HUES64 (cell line): ENCODE data around the gene PBX3.

Experiments used
- H3K27ac ChIP-seq: 2 replicates; pipeline ENCODE4 v1.7.0; 2013; ENCODE audit warnings: low read depth, low read length, inconsistent platforms
- H3K27me3 ChIP-seq: 2 replicates; pipeline ENCODE4 v1.6.1; 2013; ENCODE audit warnings: mild to moderate bottlenecking, low read length; ENCODE audit not compliant: insufficient read depth
- H3K36me3 ChIP-seq: 2 replicates; pipeline ENCODE4 v1.6.1; 2013; ENCODE audit warnings: mild to moderate bottlenecking, low read length; ENCODE audit not compliant: insufficient read depth
- H3K4me1 ChIP-seq: 2 replicates; pipeline ENCODE4 v1.6.1; 2013; ENCODE audit warnings: mild to moderate bottlenecking, low read length, moderate library complexity; ENCODE audit not compliant: insufficient read depth
- H3K4me3 ChIP-seq: 2 replicates; pipeline ENCODE4 v1.5.1; 2013; ENCODE audit warnings: mild to moderate bottlenecking, low read length, moderate library complexity
- H3K9ac ChIP-seq: 2 replicates; pipeline ENCODE4 v1.6.1; 2013; ENCODE audit warnings: mild to moderate bottlenecking, low read depth, low read length
- H3K9me3 ChIP-seq: 2 replicates; pipeline ENCODE4 v1.6.1; 2013; ENCODE audit warnings: low read depth, low read length; ENCODE audit not compliant: insufficient read depth
- WGBS: fragments of 150-250, 120-280 bp; methylation state at CpG from one replicate; pipeline ENCODE4 v1.1.7; 2013; ENCODE audit warnings: missing lambda C conversion rate; 5-methylcytosine and 5-hydroxymethylcytosine counted together

The PBX3 gene

DNA sequence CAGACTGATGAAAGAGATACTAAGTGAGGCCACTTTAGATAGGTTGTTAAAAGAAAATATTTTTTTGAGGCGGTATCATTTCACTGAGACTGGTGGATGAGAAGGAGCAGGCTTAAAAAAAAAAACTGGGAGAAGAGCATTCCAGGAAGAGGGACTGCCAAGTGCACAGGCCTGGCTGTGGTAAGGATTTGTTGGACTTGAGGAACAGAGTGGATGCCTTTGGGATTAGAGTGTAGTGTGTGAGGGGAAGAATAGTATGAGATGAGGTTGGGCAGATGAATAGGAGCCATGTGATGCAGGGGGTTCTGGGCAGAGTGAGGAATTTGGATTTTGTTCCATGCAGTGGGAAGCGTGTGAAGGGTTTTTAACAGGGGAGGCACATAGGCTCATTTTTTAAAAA is 57.9 kb downstream of the PBX3 start:
- Histone ChIP-seq H3K4me3 (no peak overlapping the region), H3K36me3 (peaks cover under 1% of the 10 kb centered on the region), H3K9me3 (no peaks in the 10 kb centered on the region), H3K27ac (no peak overlapping the region), H3K9ac (no peak overlapping the region), H3K27me3 (no peaks in the 10 kb centered on the region), H3K4me1 (peaks cover 7% of the 10 kb centered on the region; the same call in 1 of the 2 replicates)
- 94% methylated on average over 2 of the region's 2 CpGs for WGBS

DNA sequence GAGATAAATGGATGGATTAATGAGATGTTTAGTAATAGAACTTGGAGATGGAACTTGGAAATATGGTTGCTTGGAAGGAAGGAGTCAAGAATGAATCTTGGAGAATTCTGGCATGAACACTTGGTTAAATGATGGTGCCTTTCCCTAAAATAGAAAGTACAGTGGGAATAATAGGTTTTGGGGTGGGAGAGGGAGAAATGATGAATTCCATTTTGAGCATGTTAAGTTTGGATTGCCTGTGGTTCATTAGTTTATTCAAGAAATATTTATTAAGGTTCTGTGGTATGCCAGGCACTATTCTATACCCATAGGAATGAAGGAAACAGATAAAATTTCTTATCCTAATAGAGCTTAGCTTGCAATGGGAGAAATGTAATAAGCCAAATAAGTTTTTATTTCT is 58.4 kb downstream of the PBX3 start:
- Histone ChIP-seq H3K27ac (no peak overlapping the region), H3K4me1 (peaks cover 7% of the 10 kb centered on the region; the same call in 1 of the 2 replicates), H3K27me3 (no peaks in the 10 kb centered on the region), H3K4me3 (no peak overlapping the region), H3K9ac (no peak overlapping the region), H3K36me3 (no peaks in the 10 kb centered on the region; the same call in 1 of the 2 replicates), H3K9me3 (no peaks in the 10 kb centered on the region)

GRCh38 chr9:125807079-125807478 is 59.9 kb downstream of the PBX3 start:
- 96% methylated on average over 3 of the region's 3 CpGs for WGBS
- no peak overlapping the region for H3K27ac ChIP-seq
- no peaks in the 10 kb centered on the region for H3K9me3 ChIP-seq
- no peaks in the 10 kb centered on the region for H3K36me3 ChIP-seq
- no peaks in the 10 kb centered on the region for H3K27me3 ChIP-seq
- no peak overlapping the region for H3K4me3 ChIP-seq
- peaks cover 7% of the 10 kb centered on the region; the same call in 1 of the 2 replicates for H3K4me1 ChIP-seq
- no peak overlapping the region for H3K9ac ChIP-seq

DNA sequence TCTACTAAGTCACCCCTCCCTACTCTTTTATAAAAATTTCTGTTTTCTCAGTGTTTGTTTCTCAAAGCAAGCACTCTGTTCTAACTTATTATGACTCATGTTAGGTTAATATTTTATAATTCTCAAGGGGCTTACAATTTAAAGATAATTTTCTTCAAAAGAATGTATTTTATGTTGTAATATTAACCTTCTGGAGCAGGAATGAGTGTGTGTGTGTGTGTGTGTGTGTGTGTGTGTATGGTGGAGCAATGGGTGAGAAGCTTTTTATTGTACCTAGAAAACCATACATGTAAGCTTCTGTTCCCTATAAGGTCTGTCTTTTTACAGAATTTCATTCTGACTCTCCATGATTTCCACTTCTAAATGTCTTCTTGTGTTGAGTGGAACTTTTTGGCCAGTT is 63.0 kb downstream of the PBX3 start:
- H3K27ac ChIP-seq = no peak overlapping the region
- H3K4me3 ChIP-seq = no peak overlapping the region
- no peaks in the 10 kb centered on the region for H3K9me3 ChIP-seq
- H3K4me1 ChIP-seq = peaks cover 9% of the 10 kb centered on the region
- H3K36me3 ChIP-seq = no peaks in the 10 kb centered on the region
- no peaks in the 10 kb centered on the region for H3K27me3 ChIP-seq
- no peak overlapping the region for H3K9ac ChIP-seq

DNA sequence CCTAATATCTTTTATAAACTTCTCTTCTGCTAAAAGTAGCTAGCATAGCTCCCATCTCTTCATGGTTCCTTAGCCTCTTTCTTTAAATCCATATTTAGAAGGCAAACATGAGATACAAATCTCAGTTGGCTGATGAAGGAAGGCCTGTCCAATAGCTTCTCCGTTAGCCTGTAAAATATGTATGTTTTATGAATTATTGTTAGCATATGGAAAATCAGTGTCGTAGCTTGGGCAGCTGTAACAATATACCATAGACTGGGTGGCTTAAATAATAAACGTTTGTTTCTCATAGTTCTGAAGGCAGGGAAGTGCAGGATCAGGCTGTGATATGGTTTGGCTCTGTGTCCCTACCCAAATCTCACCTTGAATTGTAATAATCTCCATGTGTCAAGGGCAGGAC is 63.8 kb downstream of the PBX3 start:
- Histone ChIP-seq H3K27me3 (no peaks in the 10 kb centered on the region), H3K4me1 (peaks cover 16% of the 10 kb centered on the region), H3K9ac (no peak overlapping the region), H3K36me3 (no peaks in the 10 kb centered on the region), H3K9me3 (no peaks in the 10 kb centered on the region), H3K27ac (no peak overlapping the region), H3K4me3 (no peak overlapping the region)
- 90% methylated on average over 3 of the region's 3 CpGs for WGBS

- Histone ChIP-seq H3K9me3 (no peaks in the 10 kb centered on the region), H3K4me1 (peaks cover 22% of the 10 kb centered on the region), H3K9ac (no peak overlapping the region), H3K27ac (no peak overlapping the region), H3K36me3 (no peaks in the 10 kb centered on the region), H3K4me3 (no peak overlapping the region), H3K27me3 (no peaks in the 10 kb centered on the region)
- 94% methylated on average over 6 of the region's 6 CpGs for WGBS
These were observed 65.2 kb downstream of the PBX3 start for GRCh38 chr9:125812403-125812802.

DNA sequence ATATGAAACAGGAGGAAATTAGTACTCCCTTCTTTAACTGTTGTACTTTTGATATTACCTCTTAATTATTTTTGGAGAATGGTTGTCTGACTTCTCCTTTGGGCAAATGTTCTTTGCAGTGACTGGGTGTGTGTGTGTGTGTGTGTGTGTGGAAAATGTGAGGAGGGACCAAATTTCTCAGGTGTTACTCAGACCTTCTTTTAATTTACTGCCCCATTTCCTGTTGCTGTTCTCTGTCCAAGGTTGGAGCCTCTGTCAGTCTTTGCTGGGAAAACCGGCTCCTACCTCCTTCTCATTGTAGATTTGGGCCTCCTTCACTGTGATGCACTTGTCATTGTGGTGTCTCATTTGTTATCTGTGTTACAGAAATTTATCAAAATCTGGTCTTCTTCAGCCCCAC is 68.4 kb downstream of the PBX3 start:
- Histone ChIP-seq H3K36me3 (no peaks in the 10 kb centered on the region), H3K27ac (no peak overlapping the region), H3K9me3 (no peaks in the 10 kb centered on the region), H3K4me3 (no peak overlapping the region), H3K4me1 (peaks cover 25% of the 10 kb centered on the region), H3K9ac (no peak overlapping the region), H3K27me3 (no peaks in the 10 kb centered on the region)
- WGBS = 59% methylated on average over 1 of the region's 1 CpG

GRCh38 chr9:125816321-125816720 is 69.1 kb downstream of the PBX3 start:
- Histone ChIP-seq H3K27me3 (no peaks in the 10 kb centered on the region), H3K9ac (no peak overlapping the region), H3K4me1 (peaks cover 25% of the 10 kb centered on the region), H3K9me3 (no peaks in the 10 kb centered on the region), H3K4me3 (no peak overlapping the region), H3K27ac (no peak overlapping the region), H3K36me3 (no peaks in the 10 kb centered on the region)
- WGBS = 85% methylated on average over 5 of the region's 5 CpGs

GRCh38 chr9:125820100-125820804 is 73.1 kb downstream of the PBX3 start:
- Histone ChIP-seq H3K4me1 (peaks cover 23% of the 10 kb centered on the region), H3K4me3 (no peak overlapping the region), H3K9ac (no peak overlapping the region), H3K9me3 (no peaks in the 10 kb centered on the region), H3K36me3 (no peaks in the 10 kb centered on the region), H3K27me3 (no peaks in the 10 kb centered on the region), H3K27ac (no peak overlapping the region)
- WGBS = 94% methylated on average over 4 of the region's 4 CpGs

DNA sequence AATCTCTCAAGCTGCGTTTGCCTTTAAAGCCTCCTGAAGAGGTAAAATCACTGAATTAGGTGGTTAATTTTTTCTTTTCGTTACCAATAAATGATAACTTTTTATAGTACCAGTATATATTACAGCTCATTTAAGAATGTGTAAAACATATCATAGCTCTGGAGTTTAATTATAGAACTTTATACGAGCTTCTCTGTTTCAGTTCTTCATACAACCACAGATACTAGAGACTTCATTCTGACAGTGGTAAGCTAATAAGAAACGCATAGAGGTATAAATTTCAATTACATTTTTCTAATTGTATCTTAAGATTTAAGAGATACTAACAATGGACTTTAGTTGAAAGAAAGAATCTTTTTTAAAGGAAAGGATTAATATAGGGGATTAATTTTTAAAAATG is 73.9 kb downstream of the PBX3 start:
- Histone ChIP-seq H3K4me1 (peaks cover 14% of the 10 kb centered on the region), H3K27ac (no peak overlapping the region), H3K4me3 (no peak overlapping the region), H3K9me3 (no peaks in the 10 kb centered on the region), H3K9ac (no peak overlapping the region), H3K36me3 (no peaks in the 10 kb centered on the region), H3K27me3 (no peaks in the 10 kb centered on the region)
- WGBS = 90% methylated on average over 1 of the region's 4 CpGs

GRCh38 chr9:125822160-125822559 is 75.0 kb downstream of the PBX3 start:
- H3K4me1 ChIP-seq = peaks cover 7% of the 10 kb centered on the region; the same call in 1 of the 2 replicates
- H3K27me3 ChIP-seq = no peaks in the 10 kb centered on the region
- H3K36me3 ChIP-seq = no peaks in the 10 kb centered on the region
- H3K9ac ChIP-seq = no peak overlapping the region
- H3K9me3 ChIP-seq = no peaks in the 10 kb centered on the region
- H3K4me3 ChIP-seq = no peak overlapping the region
- H3K27ac ChIP-seq = no peak overlapping the region
- WGBS = 84% methylated on average over 1 of the region's 2 CpGs

- H3K4me1 ChIP-seq = peaks cover 7% of the 10 kb centered on the region; the same call in 1 of the 2 replicates
- no peaks in the 10 kb centered on the region for H3K36me3 ChIP-seq
- H3K27ac ChIP-seq = no peak overlapping the region
- H3K4me3 ChIP-seq = no peak overlapping the region
- WGBS = 100% methylated on average over 2 of the region's 2 CpGs
- no peak overlapping the region for H3K9ac ChIP-seq
- no peaks in the 10 kb centered on the region for H3K27me3 ChIP-seq
- no peaks in the 10 kb centered on the region for H3K9me3 ChIP-seq
These were observed 75.7 kb downstream of the PBX3 start for GRCh38 chr9:125822902-125823301.
